Posterior cingulate gyrus (tissue), 11 donors: Measurements from ENCODE around the gene MINDY1.

Source experiments
- DNase-seq, 10 donors: peaks; one replicate each; pipeline versions ENCODE4 v3.0.0 to v3.0.0-alpha.2; 2020 to 2021; ENCODE audit warnings: mixed read lengths in 3 of 10
- intact Hi-C: fragments of 100-400 bp; cut with DNase I; formaldehyde crosslinking; loops from one replicate; pipeline ENCODE4 v1.15.1; 2023

Gene MINDY1

GRCh38 chr1:151006327-151007052 lies at the start of gene MINDY1:
Gene MINDY1, minus strand, starts transcription at chr1:151006902. Its CDS starts 4,285 bp downstream, at chr1:151002617.
- peak; percentile 43 to 96 (median 75) for DNase-seq
- intact Hi-C loops, result loop anchor here (5.0 kb wide), 1 partner anchor 41 kb away; the partner anchor contains the start of gene C1orf56

- intact Hi-C loops, result loop anchor here (2.0 kb wide), 1 partner anchor 15 kb away; the partner anchor contains the start of gene GABPB2
Measured at GRCh38 chr1:151056149-151056548, 49.4 kb upstream of the MINDY1 start.

GRCh38 chr1:151055581-151055980 lies 48.9 kb upstream of the MINDY1 start:
- intact Hi-C loops, result no loop called here
- DNase-seq, result no peak

More at GRCh38 chr1:151056149-151056548, 49.4 kb upstream of the MINDY1 start:
- no peak for DNase-seq

- DNase-seq, result no peak
- intact Hi-C loops, result no loop called here
Measured at GRCh38 chr1:151054971-151055547, 48.4 kb upstream of the MINDY1 start.

GRCh38 chr1:151051356-151052009 lies 44.8 kb upstream of the MINDY1 start:
- DNase-seq, result no peak
- intact Hi-C loops, result no loop called here

- intact Hi-C loops, result no loop called here
- DNase-seq, result no peak
Measured at GRCh38 chr1:151050051-151050688, 43.5 kb upstream of the MINDY1 start.

- no peak for DNase-seq
- intact Hi-C loops, result loop anchor here (5.0 kb wide), 2 partner anchors 42 to 122 kb away; partner anchors contain the start of genes MINDY1, PRUNE1 and SETDB1
Measured at GRCh38 chr1:151049458-151049857, 42.8 kb upstream of the MINDY1 start.

- DNase-seq, result no peak
- intact Hi-C loops, result loop anchor here (5.0 kb wide), 2 partner anchors 41 to 121 kb away; partner anchors contain the start of genes MINDY1, PRUNE1 and SETDB1
Measured at GRCh38 chr1:151048645-151049032, 41.9 kb upstream of the MINDY1 start.

GRCh38 chr1:151047925-151048644 lies 41.4 kb upstream of the MINDY1 start:
- intact Hi-C loops, result loop anchor here (5.0 kb wide), 2 partner anchors 41 to 121 kb away; partner anchors contain the start of genes MINDY1, PRUNE1 and SETDB1
- DNase-seq, result peak; percentile 53 to 95 (median 67)

- intact Hi-C loops, result loop anchor here (5.0 kb wide), 2 partner anchors 40 to 120 kb away; partner anchors contain the start of genes MINDY1, PRUNE1 and SETDB1
- peak; percentile 47 to 95 (median 72) for DNase-seq
Measured at GRCh38 chr1:151047591-151047924, 40.9 kb upstream of the MINDY1 start, which contains the start of gene C1orf56. Gene C1orf56, plus strand, starts transcription at chr1:151047751. Its CDS starts 97 bp downstream, at chr1:151047848.

- intact Hi-C loops, result no loop called here
- DNase-seq, result no peak
Measured at GRCh38 chr1:151043163-151043562, 36.5 kb upstream of the MINDY1 start.

GRCh38 chr1:151039521-151039920 lies 32.8 kb upstream of the MINDY1 start:
- intact Hi-C loops, result no loop called here
- no peak for DNase-seq

- intact Hi-C loops, result no loop called here
- DNase-seq, result no peak
Measured at GRCh38 chr1:151037032-151037431, 30.3 kb upstream of the MINDY1 start.

- DNase-seq, result no peak
- intact Hi-C loops, result no loop called here
Measured at GRCh38 chr1:151036356-151036755, 29.7 kb upstream of the MINDY1 start, which contains the start of gene BNIPL. Gene BNIPL, plus strand, starts transcription at chr1:151036586. Its CDS starts 140 bp downstream, at chr1:151036726.

GRCh38 chr1:151035167-151035566 lies 28.5 kb upstream of the MINDY1 start:
- no peak for DNase-seq
- intact Hi-C loops, result no loop called here

- intact Hi-C loops, result no loop called here
Measured at GRCh38 chr1:151032164-151032563, 25.5 kb upstream of the MINDY1 start.

GRCh38 chr1:151026460-151026859 lies 19.8 kb upstream of the MINDY1 start:
- no peak for DNase-seq
- intact Hi-C loops, result no loop called here

More at GRCh38 chr1:151032164-151032563, 25.5 kb upstream of the MINDY1 start:
- no peak for DNase-seq

- intact Hi-C loops, result loop anchor here (5.0 kb wide), 1 partner anchor 133 kb away; the partner anchor contains the start of gene TNFAIP8L2
- DNase-seq, result peak; percentile 36 to 95 (median 79)
Measured at GRCh38 chr1:151024540-151025146, 17.9 kb upstream of the MINDY1 start.

- intact Hi-C loops, result no loop called here
- DNase-seq, result peak in 1 of 10 donors; percentile 11
Measured at GRCh38 chr1:151013518-151013917, 6.8 kb upstream of the MINDY1 start.
